ENCODE measurements around the gene PVALEF. TPM values are rescaled to one million over a fixed set of nuclear protein-coding genes. Genes with fewer than 3 reads are reported as not detected.

PVALEF gene
- total RNA-seq, 1 donor from 2014 or later, result not detected

- no peak overlapping the region for H3K27ac ChIP-seq
- H3K4me3 ChIP-seq, result no peak overlapping the region
- intact Hi-C loops (cut with DNase I), result no loop called here
- ATAC-seq (no peak), DNase-seq (no peak)
- H3K9me3 ChIP-seq, result no peaks in the 10 kb centered on the region
- peaks cover 12% of the 10 kb centered on the region for H3K36me3 ChIP-seq
- no peaks in the 10 kb centered on the region for H3K27me3 ChIP-seq (ENCODE audit: low read depth)
- TF ChIP-seq, protein P1, sequence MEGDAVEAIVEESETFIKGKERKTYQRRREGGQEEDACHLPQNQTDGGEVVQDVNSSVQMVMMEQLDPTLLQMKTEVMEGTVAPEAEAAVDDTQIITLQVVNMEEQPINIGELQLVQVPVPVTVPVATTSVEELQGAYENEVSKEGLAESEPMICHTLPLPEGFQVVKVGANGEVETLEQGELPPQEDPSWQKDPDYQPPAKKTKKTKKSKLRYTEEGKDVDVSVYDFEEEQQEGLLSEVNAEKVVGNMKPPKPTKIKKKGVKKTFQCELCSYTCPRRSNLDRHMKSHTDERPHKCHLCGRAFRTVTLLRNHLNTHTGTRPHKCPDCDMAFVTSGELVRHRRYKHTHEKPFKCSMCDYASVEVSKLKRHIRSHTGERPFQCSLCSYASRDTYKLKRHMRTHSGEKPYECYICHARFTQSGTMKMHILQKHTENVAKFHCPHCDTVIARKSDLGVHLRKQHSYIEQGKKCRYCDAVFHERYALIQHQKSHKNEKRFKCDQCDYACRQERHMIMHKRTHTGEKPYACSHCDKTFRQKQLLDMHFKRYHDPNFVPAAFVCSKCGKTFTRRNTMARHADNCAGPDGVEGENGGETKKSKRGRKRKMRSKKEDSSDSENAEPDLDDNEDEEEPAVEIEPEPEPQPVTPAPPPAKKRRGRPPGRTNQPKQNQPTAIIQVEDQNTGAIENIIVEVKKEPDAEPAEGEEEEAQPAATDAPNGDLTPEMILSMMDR (IDR thresholded peaks at IDR 0.05), result no peak
- H3K4me1 ChIP-seq, result peaks cover 20% of the 10 kb centered on the region
Measured at GRCh38 chr17:81194941-81195901, 29.9 kb downstream of the PVALEF start.

DNA sequence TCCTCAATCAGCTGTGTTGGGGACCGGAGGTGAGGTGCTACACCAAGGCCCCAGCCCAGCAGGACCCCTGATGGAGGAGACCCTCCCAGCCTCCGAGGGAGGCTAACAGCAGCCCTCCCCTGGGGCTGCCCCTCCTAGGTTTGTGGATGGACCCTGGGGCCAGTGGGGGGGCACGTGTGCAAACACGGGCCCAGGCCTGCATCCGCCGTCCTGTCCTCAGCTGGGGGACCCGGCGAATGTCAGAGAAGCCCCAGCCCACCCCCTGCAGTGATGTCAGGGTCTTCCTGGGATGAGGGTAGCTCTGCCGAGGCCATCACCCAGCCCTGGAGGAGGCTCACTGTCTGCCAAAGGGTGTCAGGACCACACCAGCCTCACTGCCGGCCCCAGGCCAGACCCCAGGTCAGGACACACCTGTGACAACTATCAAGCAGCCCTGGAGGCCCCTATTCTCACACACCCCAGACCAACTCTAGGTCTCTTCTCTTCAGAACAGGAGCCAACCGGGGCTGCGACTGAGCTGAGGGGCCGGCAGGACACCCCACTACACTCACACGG lies 30.7 kb downstream of the PVALEF start:
- TF ChIP-seq, protein P1 (IDR thresholded peaks at IDR 0.05), result no peak
- H3K4me3 ChIP-seq, result no peak overlapping the region
- H3K36me3 ChIP-seq, result peaks cover 12% of the 10 kb centered on the region
- no peak overlapping the region for H3K27ac ChIP-seq
- intact Hi-C loops (cut with DNase I), result no loop called here
- H3K4me1 ChIP-seq, result peaks cover 20% of the 10 kb centered on the region
- DNase-seq, result no peak
- H3K9me3 ChIP-seq, result no peaks in the 10 kb centered on the region
- ATAC-seq, result no peak
- no peaks in the 10 kb centered on the region for H3K27me3 ChIP-seq (ENCODE audit: low read depth)

DNA sequence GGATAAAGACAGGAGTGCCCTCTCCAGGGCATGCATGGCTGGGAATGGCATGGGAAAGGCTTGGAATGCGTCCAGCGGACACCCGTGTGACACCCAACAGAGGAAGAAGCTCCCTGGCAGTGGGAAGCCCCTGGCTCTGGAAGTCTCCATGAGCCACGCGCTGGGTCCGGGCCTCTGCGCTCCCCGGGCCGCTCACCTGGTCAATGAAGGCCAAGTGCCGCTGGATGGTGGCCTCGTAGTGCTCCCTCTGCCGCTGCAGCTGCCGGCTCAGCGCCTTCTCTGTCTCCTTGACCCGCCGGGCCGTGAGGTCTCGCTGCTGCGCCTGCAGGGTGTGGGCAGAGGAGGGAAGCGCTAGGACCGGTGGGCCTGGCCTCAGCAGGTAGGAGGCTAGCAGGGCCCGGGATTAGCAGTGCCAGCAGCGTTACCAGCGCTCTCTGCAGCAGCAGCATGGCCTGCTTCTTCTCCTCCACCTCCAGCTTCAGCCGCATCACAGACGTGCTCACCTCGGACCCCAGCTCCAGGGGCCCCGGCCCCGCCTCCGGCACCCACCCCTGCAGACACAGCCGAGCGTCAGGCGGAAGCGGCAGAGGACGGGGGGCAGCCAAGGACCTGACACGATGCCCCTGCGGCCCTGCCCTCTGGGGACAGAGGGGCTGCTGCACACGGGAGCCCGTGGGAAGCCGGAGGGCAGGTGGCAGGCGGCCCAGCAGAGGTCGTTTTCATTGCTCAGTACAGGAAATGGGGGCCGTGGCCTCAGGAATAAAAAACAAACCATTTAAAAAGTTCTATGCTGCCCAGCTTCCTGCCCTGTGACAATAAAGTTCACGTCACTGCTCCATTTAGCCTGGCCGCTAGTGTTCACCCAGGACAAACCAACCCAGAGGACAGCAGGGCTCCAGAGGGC lies 31.4 kb downstream of the PVALEF start:
- Histone ChIP-seq H3K36me3 (peaks cover 12% of the 10 kb centered on the region), H3K4me3 (peak overlapping the region; percentile 20), H3K4me1 (peaks cover 20% of the 10 kb centered on the region), H3K27me3 (ENCODE audit: low read depth) (no peaks in the 10 kb centered on the region), H3K9me3 (no peaks in the 10 kb centered on the region), H3K27ac (no peak overlapping the region)
- DNase-seq (no peak), ATAC-seq (no peak)
- TF ChIP-seq, protein P1 (IDR thresholded peaks at IDR 0.05), result no peak
- intact Hi-C loops (cut with DNase I), result no loop called here

- peak overlapping the region; percentile 20 for H3K4me3 ChIP-seq
- no peak for DNase-seq
- H3K4me1 ChIP-seq, result peaks cover 20% of the 10 kb centered on the region
- H3K27me3 ChIP-seq (ENCODE audit: low read depth), result no peaks in the 10 kb centered on the region
- TF ChIP-seq, protein P1 (IDR thresholded peaks at IDR 0.05), result no peak
- H3K36me3 ChIP-seq, result peaks cover 12% of the 10 kb centered on the region
- H3K27ac ChIP-seq, result no peak overlapping the region
- no peaks in the 10 kb centered on the region for H3K9me3 ChIP-seq
- ATAC-seq, result no peak
- intact Hi-C loops (cut with DNase I), result no loop called here
Measured at GRCh38 chr17:81197409-81197795, 32.1 kb downstream of the PVALEF start.

DNA sequence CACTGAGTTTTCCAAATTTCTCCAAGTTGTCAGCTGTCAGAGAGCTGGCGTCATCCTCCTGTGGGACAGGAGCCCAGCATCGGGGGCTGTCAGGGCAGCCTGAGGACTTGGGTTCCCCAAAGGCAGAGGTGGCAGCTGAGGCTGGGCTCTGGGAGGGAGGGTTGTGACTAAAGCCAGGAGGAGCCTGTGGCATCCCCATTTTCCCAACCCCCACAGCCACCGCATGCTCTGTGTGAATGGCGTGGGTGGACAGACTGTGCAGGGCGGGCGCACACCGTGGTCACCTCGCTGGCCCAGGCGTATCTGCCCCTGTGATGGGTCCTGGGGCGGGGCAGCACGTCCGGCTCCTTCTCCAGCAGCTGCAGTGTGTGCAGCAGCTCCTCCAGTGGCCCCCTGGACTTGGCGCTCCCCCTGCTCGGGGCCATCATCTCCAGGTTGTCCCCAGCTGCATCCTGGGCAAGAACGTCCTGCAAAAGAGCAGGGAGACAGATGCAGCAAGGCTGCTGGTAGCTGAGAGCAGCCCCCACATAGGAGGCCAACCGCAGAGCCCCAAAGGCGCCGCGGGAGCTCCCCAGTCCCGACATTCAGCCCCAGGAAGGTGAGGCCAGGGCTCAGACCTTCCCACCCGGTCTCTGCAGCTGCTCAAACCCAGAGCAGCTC lies 32.7 kb downstream of the PVALEF start:
- peak overlapping the region; percentile 20 for H3K4me3 ChIP-seq
- H3K9me3 ChIP-seq, result no peaks in the 10 kb centered on the region
- H3K27ac ChIP-seq, result no peak overlapping the region
- ATAC-seq, result no peak
- H3K36me3 ChIP-seq, result peaks cover 12% of the 10 kb centered on the region
- intact Hi-C loops (cut with DNase I), result no loop called here
- DNase-seq, result no peak
- H3K4me1 ChIP-seq, result peaks cover 20% of the 10 kb centered on the region
- TF ChIP-seq, protein P1 (IDR thresholded peaks at IDR 0.05), result no peak
- H3K27me3 ChIP-seq (ENCODE audit: low read depth), result no peaks in the 10 kb centered on the region
